GM21515 (cell line): ENCODE measurements around the gene ZNF446.
"Not testable (repeated sequence)": the region's sequence is repeated elsewhere in the genome, so short reads cannot be mapped to it uniquely, and the experiment has no call there.

ENCODE experiments used
- ATAC-seq: cut with Tn5 transposase; IDR thresholded peaks from one replicate; pipeline ENCODE4 v1.9.1; 2021; ENCODE audit not compliant: unreplicated experiment

The ZNF446 gene

GRCh38 chr19:58475714-58476497 lies at the start of gene ZNF446:
Gene ZNF446 (plus strand): TSS chr19:58476352. CDS start chr19:58477219, 867 bp downstream.
- ATAC-seq, result peak; percentile 74

- no peak for ATAC-seq
These were observed 47.5 kb upstream of the ZNF446 start for GRCh38 chr19:58428617-58429016.

GRCh38 chr19:58429745-58430144 lies 46.4 kb upstream of the ZNF446 start:
- ATAC-seq, result no peak

- ATAC-seq, result no peak
These were observed 41.9 kb upstream of the ZNF446 start for GRCh38 chr19:58434217-58434616.

- peak; percentile 94 for ATAC-seq
These were observed 36.3 kb upstream of the ZNF446 start, which contains the start of gene ZNF132 for GRCh38 chr19:58439576-58440554. Gene ZNF132 (minus strand): TSS chr19:58440153. CDS start chr19:58439821, 332 bp downstream.

- no peak for ATAC-seq
These were observed 35.6 kb upstream of the ZNF446 start for GRCh38 chr19:58440556-58440955.

GRCh38 chr19:58442986-58443385 lies 33.2 kb upstream of the ZNF446 start:
- not testable (repeated sequence) for ATAC-seq

GRCh38 chr19:58448860-58449259 lies 27.3 kb upstream of the ZNF446 start:
- not testable (repeated sequence) for ATAC-seq

- not testable (repeated sequence) for ATAC-seq
These were observed 26.2 kb upstream of the ZNF446 start for GRCh38 chr19:58449980-58450379.

GRCh38 chr19:58450856-58451357 lies 25.2 kb upstream of the ZNF446 start:
- ATAC-seq, result no peak

- ATAC-seq, result peak; percentile 89
These were observed 24.6 kb upstream of the ZNF446 start, which contains the start of gene ZNF324B for GRCh38 chr19:58451358-58452101. Gene ZNF324B (plus strand): TSS chr19:58451622. CDS start chr19:58453702, 2,080 bp downstream.

- no peak for ATAC-seq
These were observed 22.4 kb upstream of the ZNF446 start for GRCh38 chr19:58453743-58454142.

- ATAC-seq, result no peak
These were observed 20.8 kb upstream of the ZNF446 start for GRCh38 chr19:58455306-58455705.

GRCh38 chr19:58456111-58456510 lies 20.0 kb upstream of the ZNF446 start:
- ATAC-seq, result no peak

- no peak for ATAC-seq
These were observed 16.1 kb upstream of the ZNF446 start for GRCh38 chr19:58460039-58460438.

- peak; percentile 9 for ATAC-seq
These were observed 9.9 kb upstream of the ZNF446 start for GRCh38 chr19:58466089-58466759.

- peak; percentile 83 for ATAC-seq
These were observed 9.2 kb upstream of the ZNF446 start, which contains the start of gene ZNF324 for GRCh38 chr19:58466760-58467589. Gene ZNF324 (plus strand): TSS chr19:58467080. CDS start chr19:58469186, 2,106 bp downstream.

- ATAC-seq, result no peak
These were observed 7.8 kb upstream of the ZNF446 start for GRCh38 chr19:58468216-58468839.
